ENCODE data around the gene CAB39.

CAB39 gene

DNA sequence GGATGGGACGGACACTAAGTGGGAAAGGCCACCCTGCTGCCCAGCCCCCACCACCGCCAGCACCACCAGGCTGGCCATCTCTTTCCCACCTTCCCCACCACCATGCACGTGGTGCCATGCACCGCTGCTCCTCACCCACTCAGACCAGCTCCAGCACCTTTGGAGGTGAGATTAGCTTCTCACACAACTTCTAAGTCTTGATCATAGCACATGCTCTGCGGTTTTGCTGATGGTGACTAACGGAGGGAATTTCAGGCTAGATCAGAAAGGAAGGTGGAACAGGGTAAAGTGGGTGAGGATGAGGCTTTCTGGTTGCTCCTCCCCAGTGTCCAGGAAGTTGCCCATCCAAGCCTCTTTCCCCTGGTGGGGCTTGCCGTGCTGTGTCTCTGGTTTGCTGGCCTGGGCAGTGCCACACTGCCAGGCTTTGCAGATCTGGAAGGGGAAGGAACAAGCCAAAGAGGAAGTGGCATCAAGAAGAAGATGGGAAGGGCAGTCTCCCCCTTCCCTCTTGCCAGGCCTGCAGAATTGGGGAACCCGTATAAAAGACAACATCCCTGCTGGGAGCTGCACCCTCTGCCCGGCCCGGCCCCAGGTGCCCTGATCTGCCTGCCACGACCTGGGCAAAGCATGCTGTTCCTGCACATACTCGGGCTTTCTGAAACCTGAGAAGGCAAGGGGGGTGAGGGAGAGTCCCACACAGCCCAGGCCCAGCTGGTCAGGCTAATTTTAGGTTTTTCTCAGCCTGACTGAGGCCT, 44.3 kb upstream of the CAB39 start:
- no peak overlapping the region for H3K4me3 ChIP-seq (ENCODE audit: low read length)
- no peak for DNase-seq (ENCODE audit: low read depth)
- no peak for TF ChIP-seq CTCF (conservative IDR thresholded peaks at IDR 0.05; ENCODE audit: low read length)

DNA sequence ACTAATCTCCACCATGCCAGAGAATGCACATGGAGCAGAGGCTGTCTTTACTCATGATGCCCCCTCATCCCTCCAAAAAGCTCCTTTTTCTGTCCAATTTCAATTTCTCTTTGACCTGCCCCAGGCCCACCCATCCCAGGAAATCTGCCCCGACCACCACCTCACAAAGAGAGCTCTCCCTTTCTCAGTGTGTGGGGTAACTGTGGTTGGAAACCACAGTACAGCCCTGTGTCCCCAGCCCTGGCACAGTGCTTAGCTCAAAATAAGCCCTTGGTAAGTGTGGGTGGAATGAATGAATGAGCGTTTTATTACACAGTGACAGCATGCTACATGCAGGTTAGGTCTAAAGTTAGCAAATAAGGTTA, 43.7 kb upstream of the CAB39 start:
- H3K4me3 ChIP-seq (ENCODE audit: low read length), result no peak overlapping the region
- no peak for TF ChIP-seq CTCF (conservative IDR thresholded peaks at IDR 0.05; ENCODE audit: low read length)
- no peak for DNase-seq (ENCODE audit: low read depth)

DNA sequence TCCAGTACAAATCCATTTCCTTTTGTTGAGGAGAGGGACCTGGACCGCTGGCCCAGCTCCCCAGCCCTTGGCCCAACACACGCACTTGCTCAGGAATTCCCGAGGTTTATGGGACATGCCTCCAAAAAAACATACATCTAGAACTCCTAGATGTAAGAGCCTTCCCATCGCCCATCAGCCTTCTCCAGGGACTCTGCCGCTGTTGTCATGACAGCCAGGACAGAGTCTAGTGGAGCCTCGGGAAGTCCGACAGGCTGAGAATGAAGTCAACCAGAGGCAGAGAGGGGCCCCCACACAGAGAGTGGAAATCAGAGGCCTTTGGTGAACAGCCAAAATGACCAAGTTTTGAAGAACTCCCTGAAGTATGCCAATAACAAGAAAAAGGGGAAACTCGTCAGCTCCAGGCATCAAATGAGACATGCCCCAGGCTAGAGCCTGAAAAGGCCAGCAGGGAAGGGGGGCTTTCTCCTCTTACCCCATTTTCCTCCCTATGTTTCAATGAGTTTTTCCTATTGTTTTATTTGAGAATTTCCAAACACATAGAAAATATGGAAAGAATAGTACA, 43.2 kb upstream of the CAB39 start:
- DNase-seq (ENCODE audit: low read depth), result no peak
- no peak overlapping the region for H3K4me3 ChIP-seq (ENCODE audit: low read length)
- TF ChIP-seq CTCF (conservative IDR thresholded peaks at IDR 0.05; ENCODE audit: low read length), result no peak

DNA sequence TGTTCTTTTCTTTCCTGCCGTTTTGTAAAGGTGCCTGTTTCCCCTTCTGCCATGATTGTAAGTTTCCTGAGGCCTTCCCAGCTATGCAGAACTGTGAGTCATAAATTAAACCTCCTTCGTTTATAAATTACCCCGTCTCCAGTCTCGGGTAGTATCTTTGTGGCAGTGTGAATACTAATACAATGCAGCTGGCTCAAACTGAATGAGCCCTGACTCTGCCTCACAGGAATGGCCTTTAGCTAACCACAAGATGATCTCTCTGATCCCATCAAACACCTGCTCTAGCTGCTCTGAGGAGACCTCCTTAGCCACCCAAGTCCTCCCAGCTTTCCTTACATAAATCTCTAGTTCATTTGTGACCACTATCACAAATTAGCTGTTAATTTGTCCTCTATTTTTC, 41.5 kb upstream of the CAB39 start:
- TF ChIP-seq CTCF (conservative IDR thresholded peaks at IDR 0.05; ENCODE audit: low read length), result no peak
- no peak overlapping the region for H3K4me3 ChIP-seq (ENCODE audit: low read length)
- peak; percentile 48 for DNase-seq (ENCODE audit: low read depth)

DNA sequence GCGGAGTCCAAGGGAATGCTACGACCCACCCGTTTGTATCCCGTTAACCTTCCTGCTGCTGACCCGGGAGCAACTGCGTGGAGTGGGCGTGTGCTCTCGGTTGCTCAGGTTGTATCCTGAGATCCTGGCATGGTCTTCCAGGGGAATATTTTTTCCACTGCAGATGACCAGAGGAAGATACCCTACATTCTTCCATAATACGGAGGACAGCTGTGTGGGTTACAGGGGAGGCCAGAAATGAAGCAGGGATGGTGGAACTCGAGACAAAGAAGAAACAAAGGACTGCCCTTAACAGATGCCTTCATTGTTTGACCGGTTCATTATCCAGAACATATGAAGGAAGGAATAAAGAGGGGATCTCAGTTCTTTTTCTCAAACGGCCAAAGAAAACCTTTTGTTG, 39.8 kb upstream of the CAB39 start:
- TF ChIP-seq CTCF (conservative IDR thresholded peaks at IDR 0.05; ENCODE audit: low read length), result no peak
- DNase-seq (ENCODE audit: low read depth), result no peak
- no peak overlapping the region for H3K4me3 ChIP-seq (ENCODE audit: low read length)

- DNase-seq (ENCODE audit: low read depth), result no peak
- TF ChIP-seq CTCF (conservative IDR thresholded peaks at IDR 0.05; ENCODE audit: low read length), result no peak
- no peak overlapping the region for H3K4me3 ChIP-seq (ENCODE audit: low read length)
These were observed 38.2 kb upstream of the CAB39 start for GRCh38 chr2:230674401-230674800.

DNA sequence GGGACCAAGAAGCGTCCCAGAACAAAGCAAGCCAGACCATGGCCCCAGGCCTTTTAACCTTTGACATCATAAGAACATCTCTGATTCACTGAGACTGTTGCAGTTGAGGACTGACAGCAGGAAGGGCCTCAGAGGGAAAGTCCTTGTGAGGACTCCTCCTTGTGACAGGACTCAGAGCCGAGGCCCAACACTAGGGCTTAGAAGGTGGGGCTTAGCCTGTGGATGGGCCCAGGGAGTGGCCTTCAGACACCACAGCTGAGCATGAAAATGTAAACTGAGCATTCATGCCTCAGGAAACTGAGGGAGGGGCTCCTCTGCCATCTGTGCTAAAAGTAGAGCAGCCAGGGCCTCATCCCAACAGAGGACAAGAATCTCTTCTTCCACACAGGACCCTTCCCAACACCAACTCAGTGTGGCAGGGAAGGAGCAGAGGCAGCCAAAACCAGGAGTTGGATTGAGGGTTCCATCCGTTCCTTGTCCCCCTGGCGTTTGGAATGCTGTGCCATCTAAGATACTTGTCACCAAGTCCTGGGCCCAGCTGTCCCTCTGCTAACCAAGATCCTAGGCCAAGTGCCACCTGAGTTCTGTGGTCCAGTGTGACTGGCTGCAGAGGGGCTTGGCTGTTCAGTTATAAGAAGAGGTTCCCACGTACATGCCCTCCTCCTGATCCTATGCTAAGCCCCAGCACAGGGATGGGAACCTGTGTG, 37.5 kb upstream of the CAB39 start:
- no peak for TF ChIP-seq CTCF (conservative IDR thresholded peaks at IDR 0.05; ENCODE audit: low read length)
- no peak overlapping the region for H3K4me3 ChIP-seq (ENCODE audit: low read length)
- DNase-seq (ENCODE audit: low read depth), result no peak
